HepG2 (cell line): Measurements from ENCODE around the gene EZH1. TPM values are rescaled to one million over a fixed set of nuclear protein-coding genes. Genes with fewer than 3 reads are reported as not detected.

Source experiments
- CEBPG ChIP-seq: IDR thresholded peaks from 2 replicates; pipeline ENCODE4 v1.6.1; 2016
- CHD4 ChIP-seq: fragments of 200-600 bp; sonication (generic); IDR thresholded peaks from 2 replicates; pipeline ENCODE4 v1.7.0; 2017; ENCODE audit warnings: mild to moderate bottlenecking, low read length, borderline replicate concordance
- ETV6 ChIP-seq: sonication (generic); formaldehyde crosslinking; conservative IDR thresholded peaks from 2 replicates; pipeline ENCODE4 v1.4.0; 2020; ENCODE audit warnings: missing genetic modification reagents
- FIP1L1 ChIP-seq: fragments of 200-400 bp; formaldehyde crosslinking; IDR thresholded peaks from 2 replicates; pipeline ENCODE4 v1.6.1; 2018; ENCODE audit warnings: low read depth, mild to moderate bottlenecking, low read length, moderate library complexity, borderline replicate concordance; ENCODE audit not compliant: insufficient read depth
- HBP1 ChIP-seq: IDR thresholded peaks from 2 replicates; pipeline ENCODE4 v1.6.1; 2016; ENCODE audit warnings: low read depth, control low read depth
- HNRNPH1 ChIP-seq: fragments of 200-400 bp; formaldehyde crosslinking; optimal IDR thresholded peaks from 2 replicates; pipeline ENCODE3; 2017; ENCODE audit warnings: mild to moderate bottlenecking, low read depth, low read length
- NFIC ChIP-seq: IDR thresholded peaks from 2 replicates; pipeline ENCODE4 v1.6.1; 2012; ENCODE audit warnings: mild to moderate bottlenecking, low read length, inconsistent platforms
- NR3C1 ChIP-seq: sonication (generic); formaldehyde crosslinking; IDR thresholded peaks from 2 replicates; pipeline ENCODE4 v1.4.0; 2020; ENCODE audit warnings: missing genetic modification reagents
- RFX1 ChIP-seq: fragments of 450-650 bp; IDR thresholded peaks from 2 replicates; pipeline ENCODE4 v1.6.1; 2017
- SNRNP70 ChIP-seq: fragments of 200-400 bp; formaldehyde crosslinking; IDR thresholded peaks from 2 replicates; pipeline ENCODE4 v1.6.1; 2017; ENCODE audit warnings: mild to moderate bottlenecking, low read depth, low read length, moderate library complexity
- SRSF1 ChIP-seq: fragments of 200-400 bp; formaldehyde crosslinking; optimal IDR thresholded peaks from 2 replicates; pipeline ENCODE3; 2017; ENCODE audit warnings: mild to moderate bottlenecking, low read depth, low read length, moderate library complexity
- TAF1 ChIP-seq: sonication (generic); formaldehyde crosslinking; IDR thresholded peaks from 2 replicates; pipeline ENCODE4 v1.4.0; 2020; ENCODE audit warnings: missing genetic modification reagents
- ZMYM2 ChIP-seq: sonication (generic); formaldehyde crosslinking; IDR thresholded peaks from 2 replicates; pipeline ENCODE4 v1.8.0; 2022; ENCODE audit warnings: mild to moderate bottlenecking, missing genetic modification reagents
- ZNF33B ChIP-seq: sonication (generic); formaldehyde crosslinking; IDR thresholded peaks from 2 replicates; pipeline ENCODE4 v1.5.1; 2020; ENCODE audit warnings: mild to moderate bottlenecking, missing genetic modification reagents
- ZNF383 ChIP-seq: sonication (generic); formaldehyde crosslinking; IDR thresholded peaks from 2 replicates; pipeline ENCODE4 v1.4.0; 2020; ENCODE audit warnings: missing genetic modification reagents, mild to moderate bottlenecking, borderline replicate concordance
- ZNF549 ChIP-seq: sonication (generic); formaldehyde crosslinking; IDR thresholded peaks from 2 replicates; pipeline ENCODE4 v1.5.0; 2020; ENCODE audit warnings: missing genetic modification reagents
- ZNF574 ChIP-seq: sonication (generic); formaldehyde crosslinking; IDR thresholded peaks from 2 replicates; pipeline ENCODE4 v1.4.0; 2020; ENCODE audit warnings: missing genetic modification reagents
- ZNF781 ChIP-seq: sonication (generic); formaldehyde crosslinking; IDR thresholded peaks from 2 replicates; pipeline ENCODE4 v1.5.1; 2020; ENCODE audit warnings: borderline replicate concordance, mild to moderate bottlenecking, missing genetic modification reagents; ENCODE audit errors: not compliant biosample characterization
- ZNF792 ChIP-seq: IDR thresholded peaks from 2 replicates; pipeline ENCODE4 v1.6.1; 2016
- ZNF879 ChIP-seq: sonication (generic); formaldehyde crosslinking; IDR thresholded peaks from 2 replicates; pipeline ENCODE4 v1.8.1; 2023; ENCODE audit warnings: missing genetic modification reagents
- polyA plus RNA-seq, 8 experiments: library from polyadenylated mRNA; depleted of rRNA in 3 of 8; stranded (reverse) in 7 of 8; unstranded in 1 of 8; fragments of >200 nt; fragmentation: Illumina TruSeq in 4 of 8; extraction: Trizol in 4 of 8; gene quantifications; 2 replicates each; pipeline versions ENCODE4 v1.2.1 to v1.2.3, GENCODE V29; 2011 to 2016; ENCODE audit warnings: low read depth in 4 of 8, missing spikeins in 1 of 8, mixed read lengths in 1 of 8; ENCODE audit not compliant: insufficient read depth in 1 of 8
- total RNA-seq, 5 experiments: library from RNA; depleted of rRNA; stranded (reverse); fragments of >200 nt; fragmentation: Illumina TruSeq; extraction: Trizol; gene quantifications; 2 replicates each; pipeline ENCODE4 v1.2.3, GENCODE V29; 2016; ENCODE audit warnings: low read depth in 1 of 5

The EZH1 gene
- total and polyA plus RNA-seq, 2 of the 13 experiments (the other 11 are each of a cell fraction or from before 2014, with no cell fraction given) = 11.6 to 24.0 TPM

- TF ChIP-seq CEBPG (CRISPR knock-in tag) = no peak
- TF ChIP-seq TAF1 (CRISPR knock-in tag) = no peak
- TF ChIP-seq RFX1 = no peak
- TF ChIP-seq ZMYM2 (CRISPR knock-in tag) = no peak
- TF ChIP-seq ZNF549 (CRISPR knock-in tag) = no peak
- TF ChIP-seq NR3C1 (CRISPR knock-in tag) = no peak
- 0 out of 2 replicates have a peak, but pooled peaks have one; percentile 64 for TF ChIP-seq ZNF33B
- no peak for TF ChIP-seq SNRNP70
- TF ChIP-seq NFIC = no peak
- TF ChIP-seq FIP1L1 = no peak
- no peak for TF ChIP-seq ZNF383 (CRISPR knock-in tag)
- no peak for TF ChIP-seq CHD4
- TF ChIP-seq ETV6 = 0 out of 2 replicates have a peak, but pooled peaks have one; percentile 26
- TF ChIP-seq ZNF781 (CRISPR knock-in tag) = peak; percentile 36
- TF ChIP-seq ZNF792 (CRISPR knock-in tag) = peak; percentile 34; the same call in 1 of the 2 replicates
- TF ChIP-seq ZNF879 (CRISPR knock-in tag) = no peak
- peak; percentile 21 for TF ChIP-seq ZNF574 (CRISPR knock-in tag)
- TF ChIP-seq HBP1 = 0 out of 2 replicates have a peak, but pooled peaks have one; percentile 30
- TF ChIP-seq HNRNPH1 = no peak
- peak; percentile 62 for TF ChIP-seq SRSF1
Measured at GRCh38 chr17:42760652-42761581, 16.1 kb upstream of the EZH1 start, which contains the start of gene RAMP2 (continued).
